ENCODE data around the gene MSH2. TPM values are rescaled to one million over a fixed set of nuclear protein-coding genes. Genes with fewer than 3 reads are reported as not detected.

Gene MSH2
- total RNA-seq, 1 experiment from 2014 or later: 139 TPM

- Histone ChIP-seq H3K4me1 (ENCODE audit: insufficient read depth, low read length) (no peaks in the 10 kb centered on the region), H2BK20ac (ENCODE audit: low read depth, low read length, poor library complexity, severe bottlenecking) (no peak overlapping the region), H3K9me3 (ENCODE audit: control insufficient read depth, low read depth, low read length) (no peaks in the 10 kb centered on the region), H3K4ac (ENCODE audit: low read depth, low read length) (no peak overlapping the region), H3K27me3 (ENCODE audit: insufficient read depth, low read length) (no peaks in the 10 kb centered on the region), H3K79me2 (ENCODE audit: insufficient read depth, low read length) (no peaks in the 10 kb centered on the region), H2BK5ac (ENCODE audit: insufficient read length, low read length) (no peak overlapping the region), H2AFZ (ENCODE audit: low read length) (no peak overlapping the region), H3K79me1 (ENCODE audit: insufficient read depth, low read depth, low read length, poor library complexity, severe bottlenecking) (no peaks in the 10 kb centered on the region), H3K9ac (ENCODE audit: extremely low read depth, insufficient read length, low read length) (no peak overlapping the region), H2BK12ac (ENCODE audit: insufficient read length, low read depth, low read length) (no peak overlapping the region), H3K4me2 (ENCODE audit: insufficient read depth, insufficient read length, low read length) (no peak overlapping the region), H4K8ac (replicated peaks; ENCODE audit: insufficient read length, low read depth, low read length) (no peak overlapping the region), H3K56ac (ENCODE audit: insufficient read length, low read depth, low read length) (no peak overlapping the region), H3K23ac (ENCODE audit: insufficient read length, low read depth, low read length) (no peak overlapping the region), H3K23me2 (ENCODE audit: insufficient read length, low read depth, low read length, poor library complexity, severe bottlenecking) (no peaks in the 10 kb centered on the region), H4K91ac (ENCODE audit: insufficient read length, low read depth, low read length) (no peak overlapping the region), H3T11ph (ENCODE audit: low read length) (no peak overlapping the region), H2AK5ac (ENCODE audit: insufficient read length, low read length) (no peak overlapping the region), H2BK120ac (ENCODE audit: low read depth, low read length, poor library complexity, severe bottlenecking) (no peak overlapping the region), H3K18ac (ENCODE audit: insufficient read length, low read depth, low read length) (no peak overlapping the region), H3K14ac (ENCODE audit: insufficient read depth, low read length) (no peak overlapping the region), H2BK15ac (ENCODE audit: low read depth, low read length) (no peak overlapping the region), H3K27ac (ENCODE audit: insufficient read length, low read depth, low read length) (no peak overlapping the region), H4K20me1 (ENCODE audit: control insufficient read depth, insufficient read depth, insufficient read length) (no peaks in the 10 kb centered on the region), H4K5ac (ENCODE audit: insufficient read length, low read depth, low read length) (no peak overlapping the region)
- Mint-ChIP-seq H3K4me1 (peaks cover 27 to 35% of the 10 kb centered on the region in 2 experiments), H3K36me3 (ENCODE audit: insufficient read depth in 1 of 3, low read depth in 3 of 3) (peaks cover 0 to 7% (median 0%) of the 10 kb centered on the region in 3 experiments; a peak in 3 of 7 replicates), H3K4me3 (no peak overlapping the region), H3K9me3 (no peaks in the 10 kb centered on the region), H3K27me3 (ENCODE audit: low read depth) (no peaks in the 10 kb centered on the region; the same call in 1 of the 2 replicates), H3K27ac (no peak overlapping the region)
- WGBS (ENCODE audit: extremely low coverage, insufficient read length, low lambda C conversion rate): no CpG with 5 or more reads among the region's 16 CpGs
- TF ChIP-seq CTCF (conservative IDR thresholded peaks at IDR 0.05): no peak
- no peak for DNase-seq
These were observed 127.3 kb downstream of the MSH2 start for GRCh38 chr2:47530105-47530760.
